Neural cell (in vitro differentiated cells): Measurements from ENCODE around the gene SLC9A5.

ENCODE experiments used
- EZH2 ChIP-seq: fragments of 200-600, 300-800 bp; shearing (Covaris generic), sonication (generic); IDR thresholded peaks from 2 replicates; pipeline ENCODE4 v1.6.1; 2014; ENCODE audit warnings: antibody characterized with exemption, low read length, borderline replicate concordance, mild to moderate bottlenecking; ENCODE audit not compliant: insufficient read depth, poor library complexity, severe bottlenecking
- TF ChIP-seq, protein P1 (sequence below): IDR thresholded peaks from 2 replicates; pipeline ENCODE4 v1.6.1; 2012; ENCODE audit warnings: borderline replicate concordance

DNA sequence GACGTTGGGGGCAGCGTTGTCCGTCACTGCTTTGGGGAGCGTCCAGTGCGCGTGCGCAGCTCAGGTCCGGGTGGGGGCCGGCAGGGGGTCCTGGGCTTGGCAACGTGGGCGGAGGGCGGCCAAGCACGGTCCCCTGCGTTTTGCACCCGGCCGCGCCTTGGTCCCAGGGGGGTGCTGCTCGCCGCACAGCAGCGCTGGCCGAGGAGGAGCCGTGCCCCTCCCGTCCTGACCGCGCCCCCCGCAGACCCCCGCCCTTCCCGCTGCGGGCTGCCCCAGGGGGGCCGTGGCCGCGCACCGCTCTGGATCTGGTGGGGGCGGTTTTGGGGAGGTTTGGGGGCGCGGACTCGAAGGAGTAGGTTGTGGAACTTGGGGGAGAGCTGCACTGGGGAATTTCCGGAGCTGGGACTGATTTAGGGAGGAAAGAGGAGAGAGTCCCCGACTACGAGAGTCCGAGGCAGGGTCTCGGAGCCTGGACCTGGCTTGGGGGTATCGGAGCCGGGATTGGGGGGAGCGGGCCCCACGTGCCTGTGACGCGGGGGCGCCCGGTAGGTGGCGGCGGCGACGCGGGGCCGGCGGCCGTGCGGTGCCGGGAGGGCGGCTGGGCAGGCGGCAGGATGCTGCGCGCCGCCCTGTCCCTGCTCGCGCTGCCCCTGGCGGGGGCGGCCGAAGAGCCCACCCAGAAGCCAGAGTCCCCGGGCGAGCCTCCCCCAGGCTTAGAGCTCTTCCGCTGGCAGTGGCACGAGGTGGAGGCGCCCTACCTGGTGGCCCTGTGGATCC is at the start of gene SLC9A5:
- TF ChIP-seq EZH2: no peak
- TF ChIP-seq, protein P1, sequence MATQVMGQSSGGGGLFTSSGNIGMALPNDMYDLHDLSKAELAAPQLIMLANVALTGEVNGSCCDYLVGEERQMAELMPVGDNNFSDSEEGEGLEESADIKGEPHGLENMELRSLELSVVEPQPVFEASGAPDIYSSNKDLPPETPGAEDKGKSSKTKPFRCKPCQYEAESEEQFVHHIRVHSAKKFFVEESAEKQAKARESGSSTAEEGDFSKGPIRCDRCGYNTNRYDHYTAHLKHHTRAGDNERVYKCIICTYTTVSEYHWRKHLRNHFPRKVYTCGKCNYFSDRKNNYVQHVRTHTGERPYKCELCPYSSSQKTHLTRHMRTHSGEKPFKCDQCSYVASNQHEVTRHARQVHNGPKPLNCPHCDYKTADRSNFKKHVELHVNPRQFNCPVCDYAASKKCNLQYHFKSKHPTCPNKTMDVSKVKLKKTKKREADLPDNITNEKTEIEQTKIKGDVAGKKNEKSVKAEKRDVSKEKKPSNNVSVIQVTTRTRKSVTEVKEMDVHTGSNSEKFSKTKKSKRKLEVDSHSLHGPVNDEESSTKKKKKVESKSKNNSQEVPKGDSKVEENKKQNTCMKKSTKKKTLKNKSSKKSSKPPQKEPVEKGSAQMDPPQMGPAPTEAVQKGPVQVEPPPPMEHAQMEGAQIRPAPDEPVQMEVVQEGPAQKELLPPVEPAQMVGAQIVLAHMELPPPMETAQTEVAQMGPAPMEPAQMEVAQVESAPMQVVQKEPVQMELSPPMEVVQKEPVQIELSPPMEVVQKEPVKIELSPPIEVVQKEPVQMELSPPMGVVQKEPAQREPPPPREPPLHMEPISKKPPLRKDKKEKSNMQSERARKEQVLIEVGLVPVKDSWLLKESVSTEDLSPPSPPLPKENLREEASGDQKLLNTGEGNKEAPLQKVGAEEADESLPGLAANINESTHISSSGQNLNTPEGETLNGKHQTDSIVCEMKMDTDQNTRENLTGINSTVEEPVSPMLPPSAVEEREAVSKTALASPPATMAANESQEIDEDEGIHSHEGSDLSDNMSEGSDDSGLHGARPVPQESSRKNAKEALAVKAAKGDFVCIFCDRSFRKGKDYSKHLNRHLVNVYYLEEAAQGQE: no peak
